Tibial nerve (tissue), 4 donors: ENCODE data around the gene SCGB3A1.

Source experiments
- EP300 ChIP-seq, 2 donors: sonication (generic); formaldehyde crosslinking; IDR thresholded peaks; one replicate each; pipeline ENCODE4 v1.6.1; 2017; ENCODE audit warnings: antibody characterized with exemption in 2 of 2, mild to moderate bottlenecking in 1 of 2
- POLR2A ChIP-seq, 2 donors: fragments of 450-650 bp; IDR thresholded peaks; one replicate each; pipeline ENCODE4 v1.6.1; 2017; ENCODE audit warnings: antibody characterized with exemption in 2 of 2, mild to moderate bottlenecking in 2 of 2, moderate library complexity in 2 of 2
- TF ChIP-seq, protein P1 (sequence below), 5 experiments: fragments of 200-600 bp in 3 of 5; fragments of 450-650 bp in 2 of 5; sonication (generic) in 3 of 5; IDR thresholded peaks; one replicate each; pipeline ENCODE4 v1.5.1; 2016 to 2019; ENCODE audit warnings: antibody characterized with exemption in 5 of 5, mild to moderate bottlenecking in 3 of 5, moderate library complexity in 2 of 5

DNA sequence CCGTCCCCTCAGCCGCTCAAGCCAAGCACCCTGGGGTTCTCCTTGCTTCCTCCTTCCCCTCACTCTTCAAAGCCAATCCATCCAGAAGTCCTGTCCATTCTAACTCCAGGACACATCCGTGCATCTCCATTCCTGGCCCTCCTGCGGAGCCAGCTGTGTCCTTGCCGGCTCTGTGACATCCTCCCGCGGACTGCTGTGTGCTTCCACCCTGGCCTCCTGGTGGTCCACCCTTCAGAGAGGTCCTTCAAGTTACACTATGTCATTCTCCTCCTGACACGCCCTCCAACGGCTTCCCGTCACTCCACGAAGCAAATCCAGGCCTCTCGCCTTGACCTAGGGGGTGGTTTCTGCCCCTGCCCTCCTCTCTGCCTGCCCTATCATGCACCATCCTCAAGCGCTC is 13.0 kb upstream of the SCGB3A1 start:
- TF ChIP-seq, protein P1, sequence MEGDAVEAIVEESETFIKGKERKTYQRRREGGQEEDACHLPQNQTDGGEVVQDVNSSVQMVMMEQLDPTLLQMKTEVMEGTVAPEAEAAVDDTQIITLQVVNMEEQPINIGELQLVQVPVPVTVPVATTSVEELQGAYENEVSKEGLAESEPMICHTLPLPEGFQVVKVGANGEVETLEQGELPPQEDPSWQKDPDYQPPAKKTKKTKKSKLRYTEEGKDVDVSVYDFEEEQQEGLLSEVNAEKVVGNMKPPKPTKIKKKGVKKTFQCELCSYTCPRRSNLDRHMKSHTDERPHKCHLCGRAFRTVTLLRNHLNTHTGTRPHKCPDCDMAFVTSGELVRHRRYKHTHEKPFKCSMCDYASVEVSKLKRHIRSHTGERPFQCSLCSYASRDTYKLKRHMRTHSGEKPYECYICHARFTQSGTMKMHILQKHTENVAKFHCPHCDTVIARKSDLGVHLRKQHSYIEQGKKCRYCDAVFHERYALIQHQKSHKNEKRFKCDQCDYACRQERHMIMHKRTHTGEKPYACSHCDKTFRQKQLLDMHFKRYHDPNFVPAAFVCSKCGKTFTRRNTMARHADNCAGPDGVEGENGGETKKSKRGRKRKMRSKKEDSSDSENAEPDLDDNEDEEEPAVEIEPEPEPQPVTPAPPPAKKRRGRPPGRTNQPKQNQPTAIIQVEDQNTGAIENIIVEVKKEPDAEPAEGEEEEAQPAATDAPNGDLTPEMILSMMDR (IDR thresholded peaks at IDR 0.05): no peak
- TF ChIP-seq POLR2A (IDR thresholded peaks at IDR 0.05): no peak
- no peak for TF ChIP-seq EP300 (IDR thresholded peaks at IDR 0.05)
